ENCODE measurements around the gene ETV1.

The ETV1 gene

GRCh38 chr7:13989126-13989948 is at the start of gene ETV1:
Gene ETV1 (minus strand): TSS chr7:13989666. CDS start chr7:13989052, 614 bp downstream.
- H3K9ac ChIP-seq (ENCODE audit: low read depth, low read length) = peak within 1 kb of the TSS; percentile 41
- no peaks in the 10 kb centered on the region for H3K9me3 ChIP-seq (ENCODE audit: control insufficient read depth, insufficient read depth, low read length)
- H3K27me3 ChIP-seq (ENCODE audit: control insufficient read depth, insufficient read depth, low read length) = no peaks in the 10 kb centered on the region
- H3K4me1 ChIP-seq (ENCODE audit: control insufficient read depth, insufficient read depth, low read length) = peaks cover 10% of the 10 kb centered on the region
- peak within 1 kb of the TSS; percentile 63 for H3K4me3 ChIP-seq (ENCODE audit: low read depth, low read length)
- H3K36me3 ChIP-seq (ENCODE audit: control insufficient read depth, insufficient read depth, low read length) = no peaks in the 10 kb centered on the region

- Histone ChIP-seq H3K4me3 (ENCODE audit: low read depth, low read length) (no peak overlapping the region), H3K4me1 (ENCODE audit: control insufficient read depth, insufficient read depth, low read length) (no peaks in the 10 kb centered on the region), H3K9ac (ENCODE audit: low read depth, low read length) (no peak overlapping the region), H3K27me3 (ENCODE audit: control insufficient read depth, insufficient read depth, low read length) (no peaks in the 10 kb centered on the region), H3K9me3 (ENCODE audit: control insufficient read depth, insufficient read depth, low read length) (no peaks in the 10 kb centered on the region), H3K36me3 (ENCODE audit: control insufficient read depth, insufficient read depth, low read length) (no peaks in the 10 kb centered on the region)
Measured at GRCh38 chr7:14024406-14024805, 34.9 kb upstream of the ETV1 start.

GRCh38 chr7:14023838-14024237 is 34.4 kb upstream of the ETV1 start:
- Histone ChIP-seq H3K36me3 (ENCODE audit: control insufficient read depth, insufficient read depth, low read length) (no peaks in the 10 kb centered on the region), H3K27me3 (ENCODE audit: control insufficient read depth, insufficient read depth, low read length) (no peaks in the 10 kb centered on the region), H3K9me3 (ENCODE audit: control insufficient read depth, insufficient read depth, low read length) (no peaks in the 10 kb centered on the region), H3K4me3 (ENCODE audit: low read depth, low read length) (no peak overlapping the region), H3K4me1 (ENCODE audit: control insufficient read depth, insufficient read depth, low read length) (no peaks in the 10 kb centered on the region), H3K9ac (ENCODE audit: low read depth, low read length) (no peak overlapping the region)

- H3K36me3 ChIP-seq (ENCODE audit: control insufficient read depth, insufficient read depth, low read length) = no peaks in the 10 kb centered on the region
- no peaks in the 10 kb centered on the region for H3K27me3 ChIP-seq (ENCODE audit: control insufficient read depth, insufficient read depth, low read length)
- no peak overlapping the region for H3K9ac ChIP-seq (ENCODE audit: low read depth, low read length)
- no peak overlapping the region for H3K4me3 ChIP-seq (ENCODE audit: low read depth, low read length)
- no peaks in the 10 kb centered on the region for H3K4me1 ChIP-seq (ENCODE audit: control insufficient read depth, insufficient read depth, low read length)
- H3K9me3 ChIP-seq (ENCODE audit: control insufficient read depth, insufficient read depth, low read length) = no peaks in the 10 kb centered on the region
Measured at GRCh38 chr7:14023342-14023741, 33.9 kb upstream of the ETV1 start.

- no peaks in the 10 kb centered on the region for H3K9me3 ChIP-seq (ENCODE audit: control insufficient read depth, insufficient read depth, low read length)
Measured at GRCh38 chr7:14021069-14021468, 31.6 kb upstream of the ETV1 start.

GRCh38 chr7:14020339-14020900 is 31.0 kb upstream of the ETV1 start:
- Histone ChIP-seq H3K36me3 (ENCODE audit: control insufficient read depth, insufficient read depth, low read length) (no peaks in the 10 kb centered on the region), H3K4me1 (ENCODE audit: control insufficient read depth, insufficient read depth, low read length) (no peaks in the 10 kb centered on the region), H3K27me3 (ENCODE audit: control insufficient read depth, insufficient read depth, low read length) (no peaks in the 10 kb centered on the region), H3K9me3 (ENCODE audit: control insufficient read depth, insufficient read depth, low read length) (no peaks in the 10 kb centered on the region), H3K9ac (ENCODE audit: low read depth, low read length) (no peak overlapping the region), H3K4me3 (ENCODE audit: low read depth, low read length) (no peak overlapping the region)

More at GRCh38 chr7:14021069-14021468, 31.6 kb upstream of the ETV1 start:
- no peaks in the 10 kb centered on the region for H3K27me3 ChIP-seq (ENCODE audit: control insufficient read depth, insufficient read depth, low read length)
- no peaks in the 10 kb centered on the region for H3K36me3 ChIP-seq (ENCODE audit: control insufficient read depth, insufficient read depth, low read length)
- no peak overlapping the region for H3K4me3 ChIP-seq (ENCODE audit: low read depth, low read length)
- no peak overlapping the region for H3K9ac ChIP-seq (ENCODE audit: low read depth, low read length)
- no peaks in the 10 kb centered on the region for H3K4me1 ChIP-seq (ENCODE audit: control insufficient read depth, insufficient read depth, low read length)

- Histone ChIP-seq H3K4me1 (ENCODE audit: control insufficient read depth, insufficient read depth, low read length) (no peaks in the 10 kb centered on the region), H3K27me3 (ENCODE audit: control insufficient read depth, insufficient read depth, low read length) (no peaks in the 10 kb centered on the region), H3K9ac (ENCODE audit: low read depth, low read length) (no peak overlapping the region)
Measured at GRCh38 chr7:14018751-14019150, 29.3 kb upstream of the ETV1 start.

GRCh38 chr7:14016950-14017349 is 27.5 kb upstream of the ETV1 start:
- no peak overlapping the region for H3K9ac ChIP-seq (ENCODE audit: low read depth, low read length)
- no peak overlapping the region for H3K4me3 ChIP-seq (ENCODE audit: low read depth, low read length)
- H3K9me3 ChIP-seq (ENCODE audit: control insufficient read depth, insufficient read depth, low read length) = no peaks in the 10 kb centered on the region
- H3K4me1 ChIP-seq (ENCODE audit: control insufficient read depth, insufficient read depth, low read length) = no peaks in the 10 kb centered on the region
- H3K36me3 ChIP-seq (ENCODE audit: control insufficient read depth, insufficient read depth, low read length) = no peaks in the 10 kb centered on the region
- H3K27me3 ChIP-seq (ENCODE audit: control insufficient read depth, insufficient read depth, low read length) = no peaks in the 10 kb centered on the region

More at GRCh38 chr7:14018751-14019150, 29.3 kb upstream of the ETV1 start:
- Histone ChIP-seq H3K9me3 (ENCODE audit: control insufficient read depth, insufficient read depth, low read length) (no peaks in the 10 kb centered on the region), H3K36me3 (ENCODE audit: control insufficient read depth, insufficient read depth, low read length) (no peaks in the 10 kb centered on the region), H3K4me3 (ENCODE audit: low read depth, low read length) (no peak overlapping the region)

GRCh38 chr7:14013898-14014297 is 24.4 kb upstream of the ETV1 start:
- Histone ChIP-seq H3K27me3 (ENCODE audit: control insufficient read depth, insufficient read depth, low read length) (no peaks in the 10 kb centered on the region), H3K9ac (ENCODE audit: low read depth, low read length) (no peak overlapping the region), H3K4me1 (ENCODE audit: control insufficient read depth, insufficient read depth, low read length) (no peaks in the 10 kb centered on the region), H3K36me3 (ENCODE audit: control insufficient read depth, insufficient read depth, low read length) (no peaks in the 10 kb centered on the region), H3K9me3 (ENCODE audit: control insufficient read depth, insufficient read depth, low read length) (no peaks in the 10 kb centered on the region), H3K4me3 (ENCODE audit: low read depth, low read length) (no peak overlapping the region)

GRCh38 chr7:14009453-14010418 is 20.3 kb upstream of the ETV1 start:
- Histone ChIP-seq H3K36me3 (ENCODE audit: control insufficient read depth, insufficient read depth, low read length) (no peaks in the 10 kb centered on the region), H3K27me3 (ENCODE audit: control insufficient read depth, insufficient read depth, low read length) (no peaks in the 10 kb centered on the region), H3K9ac (ENCODE audit: low read depth, low read length) (no peak overlapping the region), H3K4me1 (ENCODE audit: control insufficient read depth, insufficient read depth, low read length) (no peaks in the 10 kb centered on the region), H3K4me3 (ENCODE audit: low read depth, low read length) (no peak overlapping the region), H3K9me3 (ENCODE audit: control insufficient read depth, insufficient read depth, low read length) (no peaks in the 10 kb centered on the region)

GRCh38 chr7:14001139-14001538 is 11.7 kb upstream of the ETV1 start:
- Histone ChIP-seq H3K9ac (ENCODE audit: low read depth, low read length) (no peak overlapping the region), H3K4me3 (ENCODE audit: low read depth, low read length) (no peak overlapping the region), H3K9me3 (ENCODE audit: control insufficient read depth, insufficient read depth, low read length) (no peaks in the 10 kb centered on the region), H3K27me3 (ENCODE audit: control insufficient read depth, insufficient read depth, low read length) (no peaks in the 10 kb centered on the region), H3K4me1 (ENCODE audit: control insufficient read depth, insufficient read depth, low read length) (no peaks in the 10 kb centered on the region), H3K36me3 (ENCODE audit: control insufficient read depth, insufficient read depth, low read length) (no peaks in the 10 kb centered on the region)
